A549 (cell line): ENCODE data around the gene MXI1. TPM values are rescaled to one million over a fixed set of nuclear protein-coding genes. Genes with fewer than 3 reads are reported as not detected.

ENCODE experiments used
- ATAC-seq, 2 experiments: fragments of 200-7000 bp in 1 of 2; fragments of >200 bp in 1 of 2; cut with Nextera tagmentation in 1 of 2; cut with Tn5 transposase in 1 of 2; 3 replicates each; pipeline versions ENCODE4 v1.8.0 to v1.9.1; 2018 to 2020; ENCODE audit warnings: mild to moderate bottlenecking in 1 of 2, moderate library complexity in 1 of 2
- CTCF ChIA-PET: fragments of 300-600 bp; sonication (Branson Sonifier 250); formaldehyde crosslinking; extraction: SDS; loops from one replicate; lab custom pipeline; 2021; ENCODE audit warnings: antibody characterized with exemption, inconsistent platforms; lab: Yijun Ruan, JAX
- POLR2A ChIA-PET: fragments of 350-600 bp; formaldehyde crosslinking; extraction: SDS; loops from one replicate; lab custom pipeline; 2021; ENCODE audit warnings: antibody characterized with exemption, inconsistent platforms; lab: Yijun Ruan, JAX
- DNase-seq, 2 experiments: peaks; one replicate each; pipeline versions ENCODE4 v3.0.0 to v3.0.0-alpha.2; 2011 to 2016; ENCODE audit warnings: low read depth in 1 of 2, low spot score in 1 of 2
- FAIRE-seq: peaks from 2 replicates; lab custom pipeline; 2011; peaks lifted over from hg19 to GRCh38; lab: Jason Lieb, UNC
- H3K27ac ChIP-seq, 2 experiments: fragments of >200 bp; sonication (Bioruptor Twin); formaldehyde crosslinking; 3 replicates each; pipeline ENCODE4 v1.5.1; 2016 to 2017
- H3K4me1 ChIP-seq: fragments of >200 bp; sonication (Bioruptor Twin); formaldehyde crosslinking; 3 replicates; pipeline ENCODE4 v1.6.1; 2016
- H3K4me2 ChIP-seq: fragments of >200 bp; sonication (Bioruptor Twin); formaldehyde crosslinking; 3 replicates; pipeline ENCODE4 v1.6.1; 2016
- H3K4me3 ChIP-seq: fragments of >200 bp; sonication (Bioruptor Twin); formaldehyde crosslinking; 3 replicates; pipeline ENCODE4 v1.5.1; 2016
- H3K9me3 ChIP-seq: fragments of >200 bp; sonication (Bioruptor Twin); formaldehyde crosslinking; 3 replicates; pipeline ENCODE4 v1.6.1; 2016
- CBX2 ChIP-seq: fragments of 200-600 bp; sonication (generic); IDR thresholded peaks from 2 replicates; pipeline ENCODE4 v1.6.1; 2016; ENCODE audit warnings: low read depth, mild to moderate bottlenecking, borderline replicate concordance
- CEBPB ChIP-seq, 2 experiments: fragments of >200 bp in 1 of 2; sonication (Bioruptor Twin) in 1 of 2; formaldehyde crosslinking in 1 of 2; IDR thresholded peaks; 2 replicates each; pipeline ENCODE4 v1.6.1; 2012 to 2016
- CHD4 ChIP-seq: fragments of 200-600 bp; sonication (generic); IDR thresholded peaks from 2 replicates; pipeline ENCODE4 v1.6.1; 2016; ENCODE audit warnings: antibody characterized with exemption, mild to moderate bottlenecking, borderline replicate concordance
- EHF ChIP-seq: fragments of 250-450 bp; sonication (Bioruptor Pico); IDR thresholded peaks from 2 replicates; pipeline ENCODE4 v1.5.0; 2020; ENCODE audit warnings: mild to moderate bottlenecking
- EP300 ChIP-seq, 2 experiments: fragments of >200 bp; sonication (Bioruptor Twin); formaldehyde crosslinking; IDR thresholded peaks; 2 replicates in 1 of 2; 3 replicates in 1 of 2; pipeline ENCODE4 v1.6.1; 2016 to 2017
- HDAC2 ChIP-seq: fragments of 200-600 bp; sonication (generic); IDR thresholded peaks from 2 replicates; pipeline ENCODE4 v1.6.1; 2016
- HOXA7 ChIP-seq: fragments of 250-450 bp; sonication (Bioruptor Pico); IDR thresholded peaks from 2 replicates; pipeline ENCODE4 v1.5.0; 2020; ENCODE audit warnings: mild to moderate bottlenecking, moderate library complexity
- HOXB13 ChIP-seq: fragments of 250-450 bp; sonication (Bioruptor Pico); IDR thresholded peaks from 2 replicates; pipeline ENCODE4 v1.5.0; 2020; ENCODE audit warnings: low read depth, mild to moderate bottlenecking, moderate library complexity
- HOXB5 ChIP-seq: fragments of 250-450 bp; sonication (Bioruptor Pico); IDR thresholded peaks from 2 replicates; pipeline ENCODE4 v1.5.0; 2020; ENCODE audit warnings: mild to moderate bottlenecking, moderate library complexity
- KDM1A ChIP-seq: fragments of 200-600 bp; sonication (generic); IDR thresholded peaks from 2 replicates; pipeline ENCODE4 v1.6.1; 2016; ENCODE audit warnings: low read depth, mild to moderate bottlenecking
- MAFK ChIP-seq: fragments of 450-650 bp; IDR thresholded peaks from 2 replicates; pipeline ENCODE4 v1.6.1; 2014; ENCODE audit not compliant: partially characterized antibody
- RAD21 ChIP-seq, 2 experiments: fragments of >200 bp in 1 of 2; sonication (Bioruptor Twin) in 1 of 2; formaldehyde crosslinking in 1 of 2; IDR thresholded peaks in 1 of 2; conservative IDR thresholded peaks in 1 of 2; 2 replicates in 1 of 2; 3 replicates in 1 of 2; pipeline ENCODE4 v1.6.1; 2012 to 2018; ENCODE audit warnings: inconsistent platforms in 1 of 2
- RARB ChIP-seq: fragments of 250-450 bp; sonication (Bioruptor Pico); IDR thresholded peaks from 2 replicates; pipeline ENCODE4 v1.8.0; 2021; ENCODE audit warnings: mild to moderate bottlenecking, moderate library complexity
- RNF2 ChIP-seq: fragments of 200-600 bp; sonication (generic); IDR thresholded peaks from 2 replicates; pipeline ENCODE4 v1.6.1; 2016; ENCODE audit warnings: low read depth, mild to moderate bottlenecking, antibody characterized with exemption, moderate library complexity, borderline replicate concordance
- SREBF2 ChIP-seq: fragments of 450-650 bp; IDR thresholded peaks from 2 replicates; pipeline ENCODE4 v1.6.1; 2014; ENCODE audit warnings: mild to moderate bottlenecking, moderate library complexity
- TFCP2L1 ChIP-seq: fragments of 250-450 bp; sonication (Bioruptor Pico); IDR thresholded peaks from 2 replicates; pipeline ENCODE4 v1.5.0; 2021; ENCODE audit warnings: mild to moderate bottlenecking
- ZC3H11A ChIP-seq: fragments of 450-650 bp; IDR thresholded peaks from 2 replicates; pipeline ENCODE4 v1.6.1; 2014; ENCODE audit warnings: antibody characterized with exemption, mild to moderate bottlenecking
- ZNF302 ChIP-seq: fragments of 250-450 bp; sonication (Bioruptor Pico); IDR thresholded peaks from 2 replicates; pipeline ENCODE4 v1.9.0; 2021; ENCODE audit warnings: inconsistent platforms, mild to moderate bottlenecking, moderate library complexity
- WGBS: methylation state at CpG from one replicate; pipeline ENCODE4 v1.1.6; 2017; ENCODE audit errors: missing lambda C conversion rate; 5-methylcytosine and 5-hydroxymethylcytosine counted together
- polyA plus RNA-seq, 4 experiments: library from polyadenylated mRNA; depleted of rRNA in 3 of 4; stranded (reverse); fragments of >200 nt; fragmentation: RNase III in 1 of 4; extraction: RNeasy Plus Mini Kit Qiagen cat#74134 plus additional on column Dnase treatment in 1 of 4; gene quantifications; 2 replicates in 3 of 4; 3 replicates in 1 of 4; pipeline ENCODE4 v1.2.3, GENCODE V29; 2011 to 2017
- TF ChIP-seq, protein P1 (sequence below): fragments of 150-350 bp; IDR thresholded peaks from 2 replicates; pipeline ENCODE4 v1.6.1; 2014; ENCODE audit warnings: low read depth, mild to moderate bottlenecking, low read length
- TF ChIP-seq, protein P2 (sequence below): IDR thresholded peaks from 2 replicates; pipeline ENCODE4 v1.6.1; 2012

Gene MXI1
- polyA plus RNA-seq, 2 of the 4 experiments (the other 2 are of a cell fraction): 7.1 to 15.7 TPM

DNA sequence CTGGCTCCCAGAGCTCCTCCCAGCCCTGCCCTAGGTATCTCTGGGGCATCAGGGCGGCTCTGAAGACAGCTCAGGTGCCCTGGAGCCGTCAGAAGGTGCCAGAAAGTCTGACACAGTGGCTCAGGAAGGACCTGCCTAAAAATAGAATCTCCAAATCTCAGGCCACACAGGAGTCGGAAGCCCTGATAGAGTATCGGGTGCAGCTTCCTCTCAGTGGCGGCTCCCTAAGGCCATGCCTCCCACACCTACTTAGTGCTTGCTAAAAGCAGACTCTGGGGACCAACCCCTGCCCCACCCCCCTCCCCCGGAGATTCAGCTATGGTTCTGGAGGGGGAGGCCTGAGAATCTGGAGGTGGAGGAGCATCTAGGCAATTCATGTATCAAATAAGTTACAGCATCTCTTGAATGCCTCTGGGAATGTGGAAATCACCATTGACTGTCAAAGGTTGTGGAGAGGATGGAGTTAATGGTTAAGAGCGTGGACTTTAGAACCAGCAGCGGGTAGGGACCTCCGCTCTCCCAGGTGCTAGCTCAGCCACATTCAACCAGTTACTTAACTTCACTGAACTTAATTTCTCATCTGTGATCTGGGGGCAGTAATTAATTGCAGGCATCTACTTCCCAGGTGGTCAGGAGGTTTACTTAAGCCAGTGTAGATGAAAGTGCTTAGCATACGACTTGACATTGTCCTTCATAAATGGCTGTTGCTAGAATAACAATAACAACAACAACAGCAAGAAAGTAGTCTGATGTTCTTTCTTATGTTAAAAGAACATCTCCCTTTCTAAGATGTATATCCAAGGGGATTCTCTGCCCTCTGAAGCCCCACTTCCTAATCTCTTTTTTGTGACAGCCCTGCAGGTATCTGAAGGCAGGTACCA lies 38.6 kb upstream of the MXI1 start:
- WGBS: 32% methylated on average over 9 of the region's 10 CpGs
- Histone ChIP-seq H3K4me1 (peaks cover 17% of the 10 kb centered on the region; the same call in 1 of the 3 replicates), H3K4me2 (no peak overlapping the region), H3K4me3 (no peak overlapping the region), H3K27ac (no peak overlapping the region), H3K9me3 (no peaks in the 10 kb centered on the region)
- ChIA-PET CTCF (interaction anchor here (1.1 to 1.8 kb wide), 5 partner anchors 30 to 284 kb away, joined by 3 to 6 read pairs (median 4); no protein-coding TSS in a partner anchor), POLR2A (no interaction called here)
- TF ChIP-seq CEBPB (IDR thresholded peaks at IDR 0.05) (no peak), CBX2 (no peak), MAFK (no peak), SREBF2 (no peak), KDM1A (no peak), CHD4 (no peak), EP300 (IDR thresholded peaks at IDR 0.05) (no peak), RAD21 (conservative IDR thresholded peaks at IDR 0.05 in 1 of 2, IDR thresholded peaks at IDR 0.05 in 1 of 2) (no peak), HOXB13 (CRISPR knock-in tag) (no peak)
- TF ChIP-seq, protein P1, sequence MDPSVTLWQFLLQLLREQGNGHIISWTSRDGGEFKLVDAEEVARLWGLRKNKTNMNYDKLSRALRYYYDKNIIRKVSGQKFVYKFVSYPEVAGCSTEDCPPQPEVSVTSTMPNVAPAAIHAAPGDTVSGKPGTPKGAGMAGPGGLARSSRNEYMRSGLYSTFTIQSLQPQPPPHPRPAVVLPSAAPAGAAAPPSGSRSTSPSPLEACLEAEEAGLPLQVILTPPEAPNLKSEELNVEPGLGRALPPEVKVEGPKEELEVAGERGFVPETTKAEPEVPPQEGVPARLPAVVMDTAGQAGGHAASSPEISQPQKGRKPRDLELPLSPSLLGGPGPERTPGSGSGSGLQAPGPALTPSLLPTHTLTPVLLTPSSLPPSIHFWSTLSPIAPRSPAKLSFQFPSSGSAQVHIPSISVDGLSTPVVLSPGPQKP: no peak
- peak; percentile 32 to 49; a peak in 4 of 6 replicates for ATAC-seq
- no peak for DNase-seq
- no peak for FAIRE-seq

DNA sequence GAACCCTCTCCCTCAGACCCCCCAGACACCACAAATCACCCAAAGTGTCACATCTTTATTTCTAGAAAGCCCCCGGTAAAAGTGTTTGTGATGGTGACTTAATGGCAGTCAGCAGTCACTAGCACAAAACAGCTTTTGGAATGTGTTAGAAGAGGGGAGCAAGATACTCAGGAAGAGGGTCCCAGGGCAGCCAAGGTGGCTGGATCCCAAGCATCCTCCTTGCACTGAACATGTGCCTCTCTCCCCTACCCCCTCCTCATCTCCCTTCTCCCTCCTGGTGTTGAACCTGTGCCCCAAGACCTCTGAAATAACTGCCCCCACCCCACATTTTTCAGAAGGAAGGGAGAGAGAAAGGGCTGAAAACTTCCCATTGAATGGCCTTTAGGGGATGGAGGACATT lies 37.8 kb upstream of the MXI1 start:
- Histone ChIP-seq H3K4me2 (no peak overlapping the region), H3K9me3 (no peaks in the 10 kb centered on the region), H3K27ac (no peak overlapping the region), H3K4me3 (no peak overlapping the region), H3K4me1 (peaks cover 17% of the 10 kb centered on the region; the same call in 1 of the 3 replicates)
- ATAC-seq (no peak), DNase-seq (no peak), FAIRE-seq (no peak)
- ChIA-PET POLR2A (no interaction called here), CTCF (no interaction called here)
- no peak for TF ChIP-seq EP300 (IDR thresholded peaks at IDR 0.05)
- no peak for TF ChIP-seq ZNF302 (CRISPR knock-in tag)
- TF ChIP-seq RNF2: no peak
- TF ChIP-seq, protein P2, sequence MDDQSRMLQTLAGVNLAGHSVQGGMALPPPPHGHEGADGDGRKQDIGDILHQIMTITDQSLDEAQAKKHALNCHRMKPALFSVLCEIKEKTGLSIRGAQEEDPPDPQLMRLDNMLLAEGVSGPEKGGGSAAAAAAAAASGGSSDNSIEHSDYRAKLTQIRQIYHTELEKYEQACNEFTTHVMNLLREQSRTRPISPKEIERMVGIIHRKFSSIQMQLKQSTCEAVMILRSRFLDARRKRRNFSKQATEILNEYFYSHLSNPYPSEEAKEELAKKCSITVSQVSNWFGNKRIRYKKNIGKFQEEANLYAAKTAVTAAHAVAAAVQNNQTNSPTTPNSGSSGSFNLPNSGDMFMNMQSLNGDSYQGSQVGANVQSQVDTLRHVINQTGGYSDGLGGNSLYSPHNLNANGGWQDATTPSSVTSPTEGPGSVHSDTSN: no peak
- no peak for TF ChIP-seq HDAC2
- TF ChIP-seq EHF: no peak
- no peak for TF ChIP-seq HOXA7 (CRISPR knock-in tag)
- TF ChIP-seq HOXB5 (CRISPR knock-in tag): no peak
- no peak for TF ChIP-seq RARB
- no peak for TF ChIP-seq TFCP2L1 (CRISPR knock-in tag)
- TF ChIP-seq, protein P1: no peak
- no peak for TF ChIP-seq ZC3H11A
- WGBS: 22% methylated on average over 1 of the region's 1 CpG
